Measurements from ENCODE around the gene SS18.
A peak's percentile ranks its signal among the peaks of the same experiment; 100 is the strongest.

SS18 gene

GRCh38 chr18:26074246-26074645 is 16.2 kb downstream of the SS18 start:
- TF ChIP-seq CTCF (IDR thresholded peaks at IDR 0.05; ENCODE audit: low read depth, low read length): no peak
- DNase-seq (ENCODE audit: low read depth in 2 of 2): no peak
- no peak overlapping the region for H3K4me3 ChIP-seq (replicated peaks in 1 of 2; ENCODE audit: low read depth in 2 of 2, low read length in 2 of 2)

GRCh38 chr18:26073758-26074157 is 16.7 kb downstream of the SS18 start:
- DNase-seq (ENCODE audit: low read depth in 2 of 2): peak in 1 of 2 donors; percentile 39
- TF ChIP-seq CTCF (IDR thresholded peaks at IDR 0.05; ENCODE audit: low read depth, low read length): no peak
- no peak overlapping the region for H3K4me3 ChIP-seq (replicated peaks in 1 of 2; ENCODE audit: low read depth in 2 of 2, low read length in 2 of 2)

- peak in 1 of 2 donors; percentile 77 for DNase-seq (ENCODE audit: low read depth in 2 of 2)
- no peak overlapping the region for H3K4me3 ChIP-seq (replicated peaks in 1 of 2; ENCODE audit: low read depth in 2 of 2, low read length in 2 of 2)
- no peak for TF ChIP-seq CTCF (IDR thresholded peaks at IDR 0.05; ENCODE audit: low read depth, low read length)
These were observed 18.7 kb downstream of the SS18 start for GRCh38 chr18:26071725-26072124.

- no peak for TF ChIP-seq CTCF (IDR thresholded peaks at IDR 0.05; ENCODE audit: low read depth, low read length)
- no peak overlapping the region for H3K4me3 ChIP-seq (replicated peaks in 1 of 2; ENCODE audit: low read depth in 2 of 2, low read length in 2 of 2)
- no peak for DNase-seq (ENCODE audit: low read depth in 2 of 2)
These were observed 19.4 kb downstream of the SS18 start for GRCh38 chr18:26071020-26071419.

GRCh38 chr18:26059357-26059756 is 31.1 kb downstream of the SS18 start:
- TF ChIP-seq CTCF (IDR thresholded peaks at IDR 0.05; ENCODE audit: low read depth, low read length): no peak
- no peak for DNase-seq (ENCODE audit: low read depth in 2 of 2)

GRCh38 chr18:26057344-26057773 is 33.1 kb downstream of the SS18 start:
- H3K4me3 ChIP-seq (replicated peaks in 1 of 2; ENCODE audit: low read depth in 2 of 2, low read length in 2 of 2): no peak overlapping the region
- TF ChIP-seq CTCF (IDR thresholded peaks at IDR 0.05; ENCODE audit: low read depth, low read length): no peak
- peak in 1 of 2 donors; percentile 6 for DNase-seq (ENCODE audit: low read depth in 2 of 2)

More at GRCh38 chr18:26059357-26059756, 31.1 kb downstream of the SS18 start:
- no peak overlapping the region for H3K4me3 ChIP-seq (replicated peaks in 1 of 2; ENCODE audit: low read depth in 2 of 2, low read length in 2 of 2)

GRCh38 chr18:26056291-26056690 is 34.1 kb downstream of the SS18 start:
- H3K4me3 ChIP-seq (replicated peaks in 1 of 2; ENCODE audit: low read depth in 2 of 2, low read length in 2 of 2): no peak overlapping the region
- no peak for TF ChIP-seq CTCF (IDR thresholded peaks at IDR 0.05; ENCODE audit: low read depth, low read length)
- peak; percentile 57 to 71 for DNase-seq (ENCODE audit: low read depth in 2 of 2)
